DOHH2 (cell line): ENCODE results near the gene SSBP3.

Source experiments
- EZH2phosphoT487 ChIP-seq: fragments of 200-600 bp; sonication (generic); IDR thresholded peaks from 2 replicates; pipeline ENCODE4 v1.6.1; 2017; ENCODE audit warnings: borderline replicate concordance, mild to moderate bottlenecking, antibody characterized with exemption, low read length, moderate library complexity, mixed read lengths
- TF ChIP-seq, protein P1 (sequence below): fragments of 200-600 bp; sonication (generic); IDR thresholded peaks from one replicate; pipeline ENCODE4 v1.5.1; 2014; ENCODE audit warnings: antibody characterized with exemption, mild to moderate bottlenecking, low read depth, low read length; ENCODE audit not compliant: poor library complexity, severe bottlenecking

DNA sequence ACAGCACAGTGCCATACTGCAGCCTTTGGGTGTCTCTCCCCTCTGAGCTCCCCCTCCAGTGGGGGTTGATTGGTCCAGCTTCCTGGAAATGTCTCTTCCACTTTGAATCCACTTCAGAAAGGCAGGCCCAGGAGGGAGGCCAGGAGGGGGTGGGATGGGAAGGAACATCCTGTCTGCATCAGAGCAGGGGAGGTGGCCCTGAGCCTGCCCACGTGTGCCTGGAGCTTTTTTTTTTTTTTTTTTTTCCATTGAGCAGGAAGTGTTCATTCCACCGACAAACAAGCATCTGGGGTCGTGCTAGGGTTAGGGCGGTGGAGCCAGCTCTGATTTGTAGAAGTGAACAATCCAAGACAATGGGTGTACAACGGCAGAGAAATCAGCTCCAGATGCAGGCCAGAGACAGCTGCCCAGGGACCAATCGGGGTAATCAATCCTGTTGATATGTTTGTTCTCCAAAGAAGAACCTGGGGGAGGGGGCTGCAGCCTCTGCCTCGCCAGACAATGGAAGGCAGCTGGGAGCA lies 93.3 kb downstream of the SSBP3 start:
- TF ChIP-seq, protein P1, sequence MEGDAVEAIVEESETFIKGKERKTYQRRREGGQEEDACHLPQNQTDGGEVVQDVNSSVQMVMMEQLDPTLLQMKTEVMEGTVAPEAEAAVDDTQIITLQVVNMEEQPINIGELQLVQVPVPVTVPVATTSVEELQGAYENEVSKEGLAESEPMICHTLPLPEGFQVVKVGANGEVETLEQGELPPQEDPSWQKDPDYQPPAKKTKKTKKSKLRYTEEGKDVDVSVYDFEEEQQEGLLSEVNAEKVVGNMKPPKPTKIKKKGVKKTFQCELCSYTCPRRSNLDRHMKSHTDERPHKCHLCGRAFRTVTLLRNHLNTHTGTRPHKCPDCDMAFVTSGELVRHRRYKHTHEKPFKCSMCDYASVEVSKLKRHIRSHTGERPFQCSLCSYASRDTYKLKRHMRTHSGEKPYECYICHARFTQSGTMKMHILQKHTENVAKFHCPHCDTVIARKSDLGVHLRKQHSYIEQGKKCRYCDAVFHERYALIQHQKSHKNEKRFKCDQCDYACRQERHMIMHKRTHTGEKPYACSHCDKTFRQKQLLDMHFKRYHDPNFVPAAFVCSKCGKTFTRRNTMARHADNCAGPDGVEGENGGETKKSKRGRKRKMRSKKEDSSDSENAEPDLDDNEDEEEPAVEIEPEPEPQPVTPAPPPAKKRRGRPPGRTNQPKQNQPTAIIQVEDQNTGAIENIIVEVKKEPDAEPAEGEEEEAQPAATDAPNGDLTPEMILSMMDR, result no peak
- TF ChIP-seq EZH2phosphoT487, result no peak
